ENCODE measurements around the gene ABLIM1. TPM values are rescaled to one million over a fixed set of nuclear protein-coding genes. Genes with fewer than 3 reads are reported as not detected.

The ABLIM1 gene
- total RNA-seq, 1 experiment from 2014 or later, result 62.1 TPM

- peaks cover 4% of the 10 kb centered on the region; the same call in 1 of the 2 replicates for H3K27me3 Mint-ChIP-seq (ENCODE audit: low read depth)
- no peaks in the 10 kb centered on the region for H3K36me3 Mint-ChIP-seq
- no peak for ATAC-seq
Observed at GRCh38 chr10:114396464-114396863, 261.6 kb downstream of the ABLIM1 start.

More at GRCh38 chr10:114396464-114396863, 261.6 kb downstream of the ABLIM1 start:
- H3K27ac Mint-ChIP-seq, result no peak overlapping the region
- ChIA-PET POLR2A (no interaction called here), CTCF (interaction anchor here (1.5 kb wide), 1 partner anchor 75 kb away, joined by 5 read pairs; no protein-coding TSS in a partner anchor)
- H3K4me1 Mint-ChIP-seq, result peaks cover 10% of the 10 kb centered on the region
- no peak for TF ChIP-seq IRF2 (CRISPR knock-in tag; IDR thresholded peaks at IDR 0.05; ENCODE audit: borderline replicate concordance, low read depth)
- TF ChIP-seq ZNF532 (CRISPR knock-in tag; IDR thresholded peaks at IDR 0.05; ENCODE audit: borderline replicate concordance), result no peak
- TF ChIP-seq, protein P1, sequence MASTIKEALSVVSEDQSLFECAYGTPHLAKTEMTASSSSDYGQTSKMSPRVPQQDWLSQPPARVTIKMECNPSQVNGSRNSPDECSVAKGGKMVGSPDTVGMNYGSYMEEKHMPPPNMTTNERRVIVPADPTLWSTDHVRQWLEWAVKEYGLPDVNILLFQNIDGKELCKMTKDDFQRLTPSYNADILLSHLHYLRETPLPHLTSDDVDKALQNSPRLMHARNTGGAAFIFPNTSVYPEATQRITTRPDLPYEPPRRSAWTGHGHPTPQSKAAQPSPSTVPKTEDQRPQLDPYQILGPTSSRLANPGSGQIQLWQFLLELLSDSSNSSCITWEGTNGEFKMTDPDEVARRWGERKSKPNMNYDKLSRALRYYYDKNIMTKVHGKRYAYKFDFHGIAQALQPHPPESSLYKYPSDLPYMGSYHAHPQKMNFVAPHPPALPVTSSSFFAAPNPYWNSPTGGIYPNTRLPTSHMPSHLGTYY (CRISPR knock-in tag; IDR thresholded peaks at IDR 0.05), result no peak
- no peak for TF ChIP-seq CREM (CRISPR knock-in tag; IDR thresholded peaks at IDR 0.05)
- TF ChIP-seq NR2C2 (CRISPR knock-in tag; IDR thresholded peaks at IDR 0.05), result no peak
- TF ChIP-seq, protein P2, sequence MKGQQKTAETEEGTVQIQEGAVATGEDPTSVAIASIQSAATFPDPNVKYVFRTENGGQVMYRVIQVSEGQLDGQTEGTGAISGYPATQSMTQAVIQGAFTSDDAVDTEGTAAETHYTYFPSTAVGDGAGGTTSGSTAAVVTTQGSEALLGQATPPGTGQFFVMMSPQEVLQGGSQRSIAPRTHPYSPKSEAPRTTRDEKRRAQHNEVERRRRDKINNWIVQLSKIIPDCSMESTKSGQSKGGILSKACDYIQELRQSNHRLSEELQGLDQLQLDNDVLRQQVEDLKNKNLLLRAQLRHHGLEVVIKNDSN (CRISPR knock-in tag; IDR thresholded peaks at IDR 0.05), result no peak
- TF ChIP-seq ZNF423 (CRISPR knock-in tag; IDR thresholded peaks at IDR 0.05), result no peak
- no peak for TF ChIP-seq CREB1 (CRISPR knock-in tag; IDR thresholded peaks at IDR 0.05)
- no peak for TF ChIP-seq ATF1 (CRISPR knock-in tag; IDR thresholded peaks at IDR 0.05)
- TF ChIP-seq, protein P3, sequence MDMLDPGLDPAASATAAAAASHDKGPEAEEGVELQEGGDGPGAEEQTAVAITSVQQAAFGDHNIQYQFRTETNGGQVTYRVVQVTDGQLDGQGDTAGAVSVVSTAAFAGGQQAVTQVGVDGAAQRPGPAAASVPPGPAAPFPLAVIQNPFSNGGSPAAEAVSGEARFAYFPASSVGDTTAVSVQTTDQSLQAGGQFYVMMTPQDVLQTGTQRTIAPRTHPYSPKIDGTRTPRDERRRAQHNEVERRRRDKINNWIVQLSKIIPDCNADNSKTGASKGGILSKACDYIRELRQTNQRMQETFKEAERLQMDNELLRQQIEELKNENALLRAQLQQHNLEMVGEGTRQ (CRISPR knock-in tag; IDR thresholded peaks at IDR 0.05), result no peak
- TF ChIP-seq MYBL2 (CRISPR knock-in tag; IDR thresholded peaks at IDR 0.05), result no peak
- TF ChIP-seq, protein P4, sequence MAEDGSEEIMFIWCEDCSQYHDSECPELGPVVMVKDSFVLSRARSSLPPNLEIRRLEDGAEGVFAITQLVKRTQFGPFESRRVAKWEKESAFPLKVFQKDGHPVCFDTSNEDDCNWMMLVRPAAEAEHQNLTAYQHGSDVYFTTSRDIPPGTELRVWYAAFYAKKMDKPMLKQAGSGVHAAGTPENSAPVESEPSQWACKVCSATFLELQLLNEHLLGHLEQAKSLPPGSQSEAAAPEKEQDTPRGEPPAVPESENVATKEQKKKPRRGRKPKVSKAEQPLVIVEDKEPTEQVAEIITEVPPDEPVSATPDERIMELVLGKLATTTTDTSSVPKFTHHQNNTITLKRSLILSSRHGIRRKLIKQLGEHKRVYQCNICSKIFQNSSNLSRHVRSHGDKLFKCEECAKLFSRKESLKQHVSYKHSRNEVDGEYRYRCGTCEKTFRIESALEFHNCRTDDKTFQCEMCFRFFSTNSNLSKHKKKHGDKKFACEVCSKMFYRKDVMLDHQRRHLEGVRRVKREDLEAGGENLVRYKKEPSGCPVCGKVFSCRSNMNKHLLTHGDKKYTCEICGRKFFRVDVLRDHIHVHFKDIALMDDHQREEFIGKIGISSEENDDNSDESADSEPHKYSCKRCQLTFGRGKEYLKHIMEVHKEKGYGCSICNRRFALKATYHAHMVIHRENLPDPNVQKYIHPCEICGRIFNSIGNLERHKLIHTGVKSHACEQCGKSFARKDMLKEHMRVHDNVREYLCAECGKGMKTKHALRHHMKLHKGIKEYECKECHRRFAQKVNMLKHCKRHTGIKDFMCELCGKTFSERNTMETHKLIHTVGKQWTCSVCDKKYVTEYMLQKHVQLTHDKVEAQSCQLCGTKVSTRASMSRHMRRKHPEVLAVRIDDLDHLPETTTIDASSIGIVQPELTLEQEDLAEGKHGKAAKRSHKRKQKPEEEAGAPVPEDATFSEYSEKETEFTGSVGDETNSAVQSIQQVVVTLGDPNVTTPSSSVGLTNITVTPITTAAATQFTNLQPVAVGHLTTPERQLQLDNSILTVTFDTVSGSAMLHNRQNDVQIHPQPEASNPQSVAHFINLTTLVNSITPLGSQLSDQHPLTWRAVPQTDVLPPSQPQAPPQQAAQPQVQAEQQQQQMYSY (CRISPR knock-in tag; IDR thresholded peaks at IDR 0.05), result no peak
- TF ChIP-seq ESRRA (CRISPR knock-in tag; IDR thresholded peaks at IDR 0.05; ENCODE audit: borderline replicate concordance), result no peak
- TF ChIP-seq ELF4 (CRISPR knock-in tag; IDR thresholded peaks at IDR 0.05; ENCODE audit: low read depth), result no peak
- TF ChIP-seq, protein P5, sequence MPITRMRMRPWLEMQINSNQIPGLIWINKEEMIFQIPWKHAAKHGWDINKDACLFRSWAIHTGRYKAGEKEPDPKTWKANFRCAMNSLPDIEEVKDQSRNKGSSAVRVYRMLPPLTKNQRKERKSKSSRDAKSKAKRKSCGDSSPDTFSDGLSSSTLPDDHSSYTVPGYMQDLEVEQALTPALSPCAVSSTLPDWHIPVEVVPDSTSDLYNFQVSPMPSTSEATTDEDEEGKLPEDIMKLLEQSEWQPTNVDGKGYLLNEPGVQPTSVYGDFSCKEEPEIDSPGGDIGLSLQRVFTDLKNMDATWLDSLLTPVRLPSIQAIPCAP (CRISPR knock-in tag; IDR thresholded peaks at IDR 0.05), result no peak
- no peak for TF ChIP-seq FOXP4 (CRISPR knock-in tag; IDR thresholded peaks at IDR 0.05)
- TF ChIP-seq SOX15 (CRISPR knock-in tag; IDR thresholded peaks at IDR 0.05), result no peak
- no peak for TF ChIP-seq CTCF (IDR thresholded peaks at IDR 0.05)
- no peak for DNase-seq (ENCODE audit: low spot score)
- H3K4me3 Mint-ChIP-seq, result no peak overlapping the region
- H3K9me3 Mint-ChIP-seq, result no peaks in the 10 kb centered on the region
